Natural killer cell (primary cell): ENCODE results near the gene ERC1. TPM values are rescaled to one million over a fixed set of nuclear protein-coding genes. Genes with fewer than 3 reads are reported as not detected.

ENCODE experiments used
- ATAC-seq, 3 donors: fragments of 150-1000 bp in 2 of 3; fragments of 200-7000 bp in 1 of 3; cut with Tn5 transposase; 1 replicate in 1 of 3; 2 replicates in 2 of 3; pipeline ENCODE4 v1.10.0; 2021; ENCODE audit warnings: mild to moderate bottlenecking in 2 of 3, moderate library complexity in 2 of 3
- DNase-seq, 2 donors: peaks; one replicate each; pipeline versions ENCODE4 v3.0.0 to v3.0.0-alpha.2; 2013 to 2021; ENCODE audit warnings: mixed read lengths in 1 of 2
- H3K27ac ChIP-seq: one replicate; pipeline ENCODE4 v1.5.1; 2013; ENCODE audit warnings: mild to moderate bottlenecking, low read length
- H3K27me3 ChIP-seq: one replicate; pipeline ENCODE4 v1.6.1; 2013; ENCODE audit warnings: low read length; ENCODE audit not compliant: control insufficient read depth, insufficient read depth
- H3K36me3 ChIP-seq: one replicate; pipeline ENCODE4 v1.6.1; 2013; ENCODE audit warnings: low read length; ENCODE audit not compliant: control insufficient read depth, insufficient read depth
- H3K4me1 ChIP-seq: one replicate; pipeline ENCODE4 v1.6.1; 2013; ENCODE audit warnings: low read length; ENCODE audit not compliant: control insufficient read depth, insufficient read depth
- H3K4me3 ChIP-seq: one replicate; pipeline ENCODE4 v1.5.1; 2013; ENCODE audit warnings: low read length
- H3K9me3 ChIP-seq: one replicate; pipeline ENCODE4 v1.6.1; 2013; ENCODE audit warnings: low read length; ENCODE audit not compliant: control insufficient read depth, insufficient read depth
- H3K27ac Mint-ChIP-seq, 2 donors: one replicate each; pipeline ENCODE4 v1.8.0; 2022; ENCODE audit warnings: mild to moderate bottlenecking in 2 of 2, mixed read lengths in 2 of 2, moderate library complexity in 1 of 2
- H3K27me3 Mint-ChIP-seq, 2 donors: one replicate each; pipeline ENCODE4 v1.8.0; 2022; ENCODE audit warnings: low read depth in 2 of 2, mixed read lengths in 2 of 2
- H3K36me3 Mint-ChIP-seq: one replicate; pipeline ENCODE4 v1.8.0; 2022; ENCODE audit warnings: mixed read lengths
- H3K4me1 Mint-ChIP-seq, 2 donors: one replicate each; pipeline ENCODE4 v1.8.0; 2022; ENCODE audit warnings: mixed read lengths in 2 of 2
- H3K4me3 Mint-ChIP-seq: one replicate; pipeline ENCODE4 v1.8.0; 2022; ENCODE audit warnings: mild to moderate bottlenecking, moderate library complexity, mixed read lengths
- H3K9me3 Mint-ChIP-seq, 2 donors: one replicate each; pipeline ENCODE4 v1.8.0; 2022; ENCODE audit warnings: mixed read lengths in 2 of 2
- CTCF ChIP-seq: fragments of 200-600 bp; IDR thresholded peaks from one replicate; pipeline ENCODE4 v1.8.0; 2022; ENCODE audit warnings: antibody characterized with exemption
- WGBS: methylation state at CpG from one replicate; pipeline ENCODE4 v1.1.7; 2013; ENCODE audit warnings: missing lambda C conversion rate; ENCODE audit not compliant: insufficient coverage; 5-methylcytosine and 5-hydroxymethylcytosine counted together
- intact Hi-C: fragments of 100-400 bp; cut with micrococcal nuclease; formaldehyde crosslinking; loops from one replicate; pipeline ENCODE4 v1.14.2; 2022
- total RNA-seq, 4 donors: library from RNA; stranded (reverse); fragments of 120-200 nt in 1 of 4; gene quantifications; one replicate each; pipeline versions ENCODE4 v1.2.3 to v1.2.4, GENCODE V29; 2013 to 2022

ERC1 gene
- total RNA-seq, 3 donors from 2014 or later (not counting 1 experiment from before 2014, with no cell fraction given), result 43.5 to 54.0 (median 44.9) TPM

- WGBS, result 93% methylated on average over 6 of the region's 7 CpGs
- no peak for TF ChIP-seq CTCF
- Mint-ChIP-seq H3K9me3 (no peaks in the 10 kb centered on the region), H3K27ac (no peak overlapping the region), H3K36me3 (no peaks in the 10 kb centered on the region), H3K4me3 (no peak overlapping the region), H3K4me1 (no peaks in the 10 kb centered on the region), H3K27me3 (no peaks in the 10 kb centered on the region)
- Histone ChIP-seq H3K4me3 (no peak overlapping the region), H3K9me3 (no peaks in the 10 kb centered on the region), H3K27me3 (no peaks in the 10 kb centered on the region), H3K4me1 (no peaks in the 10 kb centered on the region), H3K36me3 (no peaks in the 10 kb centered on the region), H3K27ac (no peak overlapping the region)
- ATAC-seq, result no peak
- no peak for DNase-seq
- intact Hi-C loops, result no loop called here
These were observed 290.8 kb downstream of the ERC1 start for GRCh38 chr12:1281683-1282366.

- H3K4me3 Mint-ChIP-seq, result no peak overlapping the region
- H3K27me3 ChIP-seq, result no peaks in the 10 kb centered on the region
- no peak overlapping the region for H3K4me3 ChIP-seq
- H3K4me1 Mint-ChIP-seq, result no peaks in the 10 kb centered on the region
- 92% methylated on average over 5 of the region's 5 CpGs for WGBS
- H3K36me3 Mint-ChIP-seq, result no peaks in the 10 kb centered on the region
- H3K4me1 ChIP-seq, result no peaks in the 10 kb centered on the region
- no peak overlapping the region for H3K27ac ChIP-seq
- H3K27me3 Mint-ChIP-seq, result no peaks in the 10 kb centered on the region
- H3K9me3 Mint-ChIP-seq, result no peaks in the 10 kb centered on the region
- H3K36me3 ChIP-seq, result no peaks in the 10 kb centered on the region
- ATAC-seq, result no peak
- no peaks in the 10 kb centered on the region for H3K9me3 ChIP-seq
- H3K27ac Mint-ChIP-seq, result no peak overlapping the region
- TF ChIP-seq CTCF, result no peak
- no peak for DNase-seq
- intact Hi-C loops, result no loop called here
These were observed 291.8 kb downstream of the ERC1 start for GRCh38 chr12:1282670-1283315.

GRCh38 chr12:1283316-1283715, 292.3 kb downstream of the ERC1 start:
- Mint-ChIP-seq H3K36me3 (no peaks in the 10 kb centered on the region), H3K9me3 (no peaks in the 10 kb centered on the region), H3K27ac (no peak overlapping the region), H3K4me3 (no peak overlapping the region), H3K27me3 (no peaks in the 10 kb centered on the region), H3K4me1 (no peaks in the 10 kb centered on the region)
- Histone ChIP-seq H3K4me3 (no peak overlapping the region), H3K27me3 (no peaks in the 10 kb centered on the region), H3K4me1 (no peaks in the 10 kb centered on the region), H3K27ac (no peak overlapping the region), H3K36me3 (no peaks in the 10 kb centered on the region), H3K9me3 (no peaks in the 10 kb centered on the region)
- no peak for ATAC-seq
- no peak for TF ChIP-seq CTCF
- intact Hi-C loops, result no loop called here
- no peak for DNase-seq
- WGBS, result no CpG with 5 or more reads among the region's 2 CpGs

- no peak for DNase-seq
- H3K4me3 ChIP-seq, result no peak overlapping the region
- H3K27me3 Mint-ChIP-seq, result no peaks in the 10 kb centered on the region
- TF ChIP-seq CTCF, result no peak
- H3K36me3 ChIP-seq, result no peaks in the 10 kb centered on the region
- WGBS, result 89% methylated on average over 3 of the region's 4 CpGs
- H3K27ac Mint-ChIP-seq, result no peak overlapping the region
- ATAC-seq, result no peak
- H3K4me3 Mint-ChIP-seq, result no peak overlapping the region
- H3K9me3 Mint-ChIP-seq, result no peaks in the 10 kb centered on the region
- H3K9me3 ChIP-seq, result no peaks in the 10 kb centered on the region
- intact Hi-C loops, result no loop called here
- no peak overlapping the region for H3K27ac ChIP-seq
- H3K4me1 Mint-ChIP-seq, result no peaks in the 10 kb centered on the region
- no peaks in the 10 kb centered on the region for H3K36me3 Mint-ChIP-seq
- no peaks in the 10 kb centered on the region for H3K27me3 ChIP-seq
- no peaks in the 10 kb centered on the region for H3K4me1 ChIP-seq
These were observed 293.6 kb downstream of the ERC1 start for GRCh38 chr12:1284611-1285010.
